GM12878 (cell line): ENCODE data around the gene CNNM2. TPM values are rescaled to one million over a fixed set of nuclear protein-coding genes. Genes with fewer than 3 reads are reported as not detected.

Source experiments
- ATAC-seq: fragments of 200-7000 bp; cut with Tn5 transposase; 3 replicates; pipeline ENCODE4 v1.9.1; 2020; ENCODE audit warnings: mild to moderate bottlenecking, moderate library complexity
- BruUV-seq: library from RNA; stranded (reverse); fragments of 400-500 nt; replicated peaks from 2 replicates; lab custom pipeline; 2021; lab: Mats Ljungman, UMichigan
- CTCF ChIA-PET: fragments of 300-600 bp; sonication (Branson Sonifier 250); formaldehyde crosslinking; extraction: SDS; loops from one replicate; lab custom pipeline; 2021; ENCODE audit warnings: inconsistent platforms; lab: Yijun Ruan, JAX
- POLR2A ChIA-PET: fragments of 350-600 bp; formaldehyde crosslinking; extraction: SDS; loops from one replicate; lab custom pipeline; 2021; ENCODE audit warnings: inconsistent platforms; lab: Charles Lee
- RAD21 ChIA-PET: fragments of 300-600 bp; sonication (Branson Sonifier 250); formaldehyde crosslinking; loops from one replicate; lab custom pipeline; 2023; ENCODE audit warnings: antibody characterized with exemption; ENCODE audit not compliant: unreplicated experiment; lab: Charles Lee
- SMC1A ChIA-PET: fragments of 300-600 bp; sonication (Branson Sonifier 250); formaldehyde crosslinking; loops from one replicate; lab custom pipeline; 2023; ENCODE audit not compliant: unreplicated experiment, uncharacterized antibody; lab: Charles Lee
- DNase-seq: peaks from one replicate; pipeline ENCODE4 v3.0.0-alpha.2; 2011; ENCODE audit warnings: low read depth, low spot score
- FAIRE-seq: peaks from 3 replicates; lab custom pipeline; 2011; peaks lifted over from hg19 to GRCh38; lab: Jason Lieb, UNC
- H2AFZ ChIP-seq: 2 replicates; pipeline ENCODE4 v1.6.0; 2011; ENCODE audit warnings: low read depth, low read length, control low read depth; ENCODE audit not compliant: control insufficient read depth
- H3K27ac ChIP-seq: 2 replicates; pipeline ENCODE4 v1.5.1; 2011; ENCODE audit warnings: control low read depth; ENCODE audit not compliant: control insufficient read depth, insufficient read depth
- H3K27me3 ChIP-seq, 2 experiments: replicated peaks in 1 of 2; 2 replicates each; pipeline versions ENCODE4 v1.6.0 to v1.6.1; 2011; ENCODE audit warnings: low read length in 1 of 2; ENCODE audit not compliant: control insufficient read depth in 2 of 2, insufficient read depth in 2 of 2
- H3K36me3 ChIP-seq, 2 experiments: 2 replicates each; pipeline ENCODE4 v1.5.1; 2011; ENCODE audit warnings: low read length in 1 of 2; ENCODE audit not compliant: control insufficient read depth in 2 of 2, insufficient read depth in 2 of 2
- H3K4me1 ChIP-seq: 2 replicates; pipeline ENCODE4 v1.6.1; 2011; ENCODE audit warnings: mild to moderate bottlenecking, low read length, moderate library complexity, mixed read lengths; ENCODE audit not compliant: control insufficient read depth, insufficient read depth
- H3K4me2 ChIP-seq: 2 replicates; pipeline ENCODE4 v1.6.0; 2011; ENCODE audit warnings: control low read depth; ENCODE audit not compliant: control insufficient read depth, insufficient read depth
- H3K4me3 ChIP-seq: fragments of 200-600 bp; sonication (generic); 2 replicates; pipeline ENCODE4 v1.5.1; 2016
- H3K79me2 ChIP-seq: 2 replicates; pipeline ENCODE4 v1.6.0; 2011; ENCODE audit warnings: low read length; ENCODE audit not compliant: control insufficient read depth, insufficient read depth
- H3K9ac ChIP-seq: 2 replicates; pipeline ENCODE4 v1.8.0; 2011; ENCODE audit warnings: low read length, control low read depth, mixed read lengths; ENCODE audit not compliant: control insufficient read depth, insufficient read depth
- H3K9me3 ChIP-seq: replicated peaks from 3 replicates; pipeline ENCODE4 v1.5.1; 2011; ENCODE audit warnings: mild to moderate bottlenecking, low read length; ENCODE audit not compliant: control insufficient read depth, insufficient read depth
- H4K20me1 ChIP-seq: 2 replicates; pipeline ENCODE4 v1.6.0; 2011; ENCODE audit not compliant: control insufficient read depth, insufficient read depth
- BCL11A ChIP-seq: IDR thresholded peaks from 2 replicates; pipeline ENCODE4 v1.6.1; 2011; ENCODE audit warnings: low read depth, low read length
- CHD1 ChIP-seq: IDR thresholded peaks from 2 replicates; pipeline ENCODE4 v1.6.1; 2012; ENCODE audit warnings: low read depth, low read length, improper control_type of control experiment
- CHD4 ChIP-seq: fragments of 200-600 bp; sonication (generic); IDR thresholded peaks from 2 replicates; pipeline ENCODE4 v1.6.1; 2016; ENCODE audit warnings: mild to moderate bottlenecking
- E2F4 ChIP-seq: IDR thresholded peaks from 2 replicates; pipeline ENCODE4 v1.6.1; 2012; ENCODE audit warnings: low read depth, low read length, improper control_type of control experiment
- HDAC6 ChIP-seq: fragments of 200-600 bp; sonication (generic); IDR thresholded peaks from one replicate; pipeline ENCODE4 v1.8.0; 2017; ENCODE audit warnings: antibody characterized with exemption; ENCODE audit not compliant: unreplicated experiment
- JUND ChIP-seq: IDR thresholded peaks from 2 replicates; pipeline ENCODE4 v1.6.1; 2012; ENCODE audit warnings: low read depth, mild to moderate bottlenecking, low read length, improper control_type of control experiment, moderate library complexity
- MEF2A ChIP-seq: IDR thresholded peaks from 2 replicates; pipeline ENCODE4 v1.6.1; 2011; ENCODE audit warnings: low read depth, mild to moderate bottlenecking, low read length, moderate library complexity; ENCODE audit not compliant: insufficient read depth
- MEF2B ChIP-seq: fragments of 450-650 bp; IDR thresholded peaks from 2 replicates; pipeline ENCODE4 v1.6.1; 2018; ENCODE audit warnings: mild to moderate bottlenecking, moderate library complexity; ENCODE audit not compliant: partially characterized antibody, poor library complexity, severe bottlenecking
- MXI1 ChIP-seq: fragments of 150-350 bp; IDR thresholded peaks from 2 replicates; pipeline ENCODE4 v1.6.1; 2011; ENCODE audit warnings: low read depth, mild to moderate bottlenecking, inconsistent platforms, low read length, improper control_type of control experiment
- NFYA ChIP-seq: IDR thresholded peaks from 2 replicates; pipeline ENCODE4 v1.6.1; 2011; ENCODE audit warnings: low read depth, mild to moderate bottlenecking, low read length, improper control_type of control experiment, borderline replicate concordance
- NR2F1 ChIP-seq: fragments of 450-650 bp; conservative IDR thresholded peaks from 2 replicates; pipeline ENCODE4 v1.6.1; 2017; ENCODE audit warnings: mild to moderate bottlenecking
- PAX8 ChIP-seq: fragments of 450-650 bp; IDR thresholded peaks from 2 replicates; pipeline ENCODE4 v1.6.1; 2017; ENCODE audit warnings: mild to moderate bottlenecking, moderate library complexity
- SP1 ChIP-seq: IDR thresholded peaks from one replicate; pipeline ENCODE4 v1.6.1; 2011; ENCODE audit warnings: low read depth, low read length
- SUPT20H ChIP-seq: IDR thresholded peaks from 2 replicates; pipeline ENCODE4 v1.6.1; 2011; ENCODE audit warnings: low read depth, mild to moderate bottlenecking, low read length, moderate library complexity, borderline replicate concordance; ENCODE audit not compliant: control insufficient read depth
- ZBTB4 ChIP-seq: fragments of 450-650 bp; formaldehyde crosslinking; IDR thresholded peaks from 2 replicates; pipeline ENCODE4 v1.4.0; 2022; ENCODE audit warnings: mild to moderate bottlenecking, moderate library complexity
- WGBS: methylation state at CpG from one replicate; pipeline ENCODE4 v1.1.6; 2016; ENCODE audit warnings: low lambda C conversion rate; ENCODE audit not compliant: insufficient replicate concordance, insufficient coverage; ENCODE audit errors: missing lambda C conversion rate; 5-methylcytosine and 5-hydroxymethylcytosine counted together
- in situ Hi-C: fragments of 300-500 bp; cut with MboI; formaldehyde crosslinking; loops from 9 replicates; pipeline ENCODE4 v1.14.3; 2018; ENCODE audit warnings: mixed read lengths
- intact Hi-C: fragments of 100-400 bp; cut with micrococcal nuclease; formaldehyde crosslinking; loops from one replicate; pipeline ENCODE4 v1.14.2; 2022; ENCODE audit not compliant: unreplicated experiment
- polyA plus RNA-seq, 11 experiments: library from polyadenylated mRNA; depleted of rRNA in 4 of 11; unstranded in 6 of 11; stranded (reverse) in 5 of 11; fragments of >200 nt; fragmentation: Nextera tagmentation in 4 of 11; fragmentation: Illumina TruSeq in 1 of 11; extraction: Ambion mirVana in 4 of 11; extraction: Trizol in 1 of 11; gene quantifications; 1 replicate in 1 of 11; 2 replicates in 10 of 11; pipeline versions ENCODE4 v1.2.1 to v1.2.3, GENCODE V29; 2011 to 2016; ENCODE audit warnings: inconsistent platforms in 2 of 11, missing spikeins in 2 of 11, low read depth in 1 of 11
- total RNA-seq, 4 experiments: library from RNA; depleted of rRNA in 3 of 4; stranded (reverse); fragments of >200 nt in 3 of 4; fragmentation: Illumina TruSeq in 1 of 4; extraction: Trizol in 1 of 4; gene quantifications; 2 replicates each; pipeline versions ENCODE4 v1.2.1 to v1.2.3, GENCODE V29; 2013 to 2021

Gene CNNM2
- total and polyA plus RNA-seq, 10 of the 15 experiments (the other 5 are each of a cell fraction or from before 2014, with no cell fraction given), result 0.18 to 7.3 (median 2.5) TPM

GRCh38 chr10:102900006-102900405, 18.1 kb upstream of the CNNM2 start:
- ATAC-seq (no peak), FAIRE-seq (no peak), DNase-seq (no peak)
- in situ Hi-C loops (loop anchor here (5.0 to 10.0 kb wide), 2 partner anchors 65 to 173 kb away; partner anchors contain the start of gene CYP17A1), intact Hi-C loops (no loop called here)
- 24% methylated on average over 3 of the region's 3 CpGs for WGBS
- Histone ChIP-seq H3K4me3 (no peak overlapping the region), H3K36me3 (no peaks in the 10 kb centered on the region), H3K4me2 (no peak overlapping the region), H3K27ac (no peak overlapping the region), H3K9me3 (no peaks in the 10 kb centered on the region), H3K9ac (no peak overlapping the region), H3K4me1 (no peaks in the 10 kb centered on the region), H2AFZ (no peak overlapping the region), H3K27me3 (no peaks in the 10 kb centered on the region), H3K79me2 (no peaks in the 10 kb centered on the region), H4K20me1 (no peaks in the 10 kb centered on the region)
- ChIA-PET RAD21 (interaction anchor here (4.7 kb wide), 1 partner anchor 64 kb away, joined by 47 read pairs; the partner anchor contains the start of gene CYP17A1), CTCF (interaction anchor here (0.5 to 4.4 kb wide), 8 partner anchors 24 to 206 kb away, joined by 3 to 88 read pairs (median 6); partner anchors contain the start of gene CYP17A1), POLR2A (no interaction called here), SMC1A (interaction anchor here (0.5 to 5.1 kb wide), 4 partner anchors 13 to 65 kb away, joined by 3 to 65 read pairs (median 4); partner anchors contain the start of gene CYP17A1)
- TF ChIP-seq SUPT20H (no peak), JUND (no peak), ZBTB4 (CRISPR knock-in tag) (no peak), NR2F1 (no peak), MEF2A (no peak), MXI1 (no peak), CHD1 (no peak), E2F4 (no peak), NFYA (no peak), HDAC6 (no peak), PAX8 (no peak), MEF2B (no peak), SP1 (no peak), CHD4 (no peak), BCL11A (no peak)
- no TSS peak for BruUV-seq
